MCF 10A (cell line): ENCODE results near the gene UBE2Z. TPM values are rescaled to one million over a fixed set of nuclear protein-coding genes. Genes with fewer than 3 reads are reported as not detected.
"Not testable (repeated sequence)": the region's sequence is repeated elsewhere in the genome, so short reads cannot be mapped to it uniquely, and the experiment has no call there.

Source experiments
- BruUV-seq: library from RNA; stranded (reverse); fragments of 400-500 nt; replicated peaks from 2 replicates; lab custom pipeline; 2021; lab: Mats Ljungman, UMichigan
- CTCF ChIA-PET: fragments of 300-600 bp; sonication (Branson Sonifier 250); formaldehyde crosslinking; extraction: SDS; loops from one replicate; lab custom pipeline; 2021; ENCODE audit warnings: antibody characterized with exemption, inconsistent platforms; lab: Yijun Ruan, JAX
- POLR2A ChIA-PET: fragments of 300-600, 350-650 bp; sonication (Branson Sonifier 250); formaldehyde crosslinking; extraction: SDS; loops from one replicate; lab custom pipeline; 2020; ENCODE audit warnings: antibody characterized with exemption, inconsistent platforms; lab: Yijun Ruan, JAX
- DNase-seq: peaks from one replicate; pipeline ENCODE4 v3.0.0-alpha.2; 2018; ENCODE audit not compliant: unreplicated experiment
- H3K27ac Mint-ChIP-seq: one replicate; pipeline ENCODE4 v1.8.0; 2022; ENCODE audit warnings: mild to moderate bottlenecking, low read depth, mixed read lengths; ENCODE audit not compliant: unreplicated experiment
- H3K27me3 Mint-ChIP-seq: one replicate; pipeline ENCODE4 v1.8.0; 2022; ENCODE audit warnings: mixed read lengths; ENCODE audit not compliant: insufficient read depth, unreplicated experiment
- H3K36me3 Mint-ChIP-seq: one replicate; pipeline ENCODE4 v1.8.0; 2022; ENCODE audit warnings: mild to moderate bottlenecking, moderate library complexity, mixed read lengths; ENCODE audit not compliant: insufficient read depth, unreplicated experiment
- H3K4me1 Mint-ChIP-seq: one replicate; pipeline ENCODE4 v1.8.0; 2022; ENCODE audit warnings: mixed read lengths; ENCODE audit not compliant: insufficient read depth, unreplicated experiment
- H3K4me3 Mint-ChIP-seq: one replicate; pipeline ENCODE4 v1.8.0; 2022; ENCODE audit warnings: mild to moderate bottlenecking, moderate library complexity, mixed read lengths; ENCODE audit not compliant: unreplicated experiment
- H3K9me3 Mint-ChIP-seq: one replicate; pipeline ENCODE4 v1.8.0; 2022; ENCODE audit warnings: mixed read lengths; ENCODE audit not compliant: unreplicated experiment
- CTCF ChIP-seq: fragments of 200-600 bp; IDR thresholded peaks from one replicate; pipeline ENCODE4 v1.8.0; 2022; ENCODE audit warnings: antibody characterized with exemption, mild to moderate bottlenecking; ENCODE audit not compliant: unreplicated experiment
- intact Hi-C: fragments of 100-400 bp; cut with micrococcal nuclease; formaldehyde crosslinking; loops from 2 replicates; pipeline ENCODE4 v1.14.1; 2022
- total RNA-seq: library from RNA; stranded (reverse); gene quantifications from 2 replicates; pipeline ENCODE4 v1.2.3, GENCODE V29; 2022

The UBE2Z gene
- total RNA-seq, 1 experiment from 2014 or later: 106 TPM

DNA sequence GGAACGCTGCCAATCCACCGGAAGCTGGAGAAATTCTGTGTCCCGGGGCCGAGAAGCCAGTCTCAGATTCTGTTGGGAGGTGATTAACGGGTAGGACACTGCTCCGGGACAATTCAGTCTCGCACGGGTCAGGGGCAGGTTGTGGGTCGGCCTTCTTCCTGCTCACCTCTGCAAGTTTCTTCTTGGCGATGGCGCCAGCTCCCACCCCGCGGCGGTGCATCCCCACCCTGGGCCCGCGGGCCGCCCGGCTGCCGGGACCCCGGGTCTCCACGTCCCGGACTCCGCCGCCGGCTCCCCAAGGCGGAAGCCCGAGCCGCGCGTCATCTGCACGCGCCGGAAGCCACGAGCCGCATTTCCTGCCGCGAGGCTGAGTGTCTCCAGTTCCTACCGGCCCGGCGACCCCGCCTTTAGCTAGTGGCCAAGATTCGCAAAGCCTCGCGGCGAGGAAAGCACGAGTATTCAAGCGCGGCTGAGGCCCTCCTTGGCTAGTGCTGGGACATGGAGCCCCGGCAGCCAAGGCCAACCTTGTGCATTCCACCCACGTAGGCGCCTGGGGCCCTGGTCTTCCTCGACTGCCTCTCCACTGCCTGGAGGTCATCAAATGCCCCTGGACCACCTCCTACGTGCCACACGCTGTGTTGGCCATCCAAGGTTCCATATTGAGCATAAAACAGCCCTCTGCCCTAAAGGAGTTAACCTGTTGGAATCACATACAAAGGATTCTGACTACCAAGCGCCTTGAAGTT is 36.5 kb downstream of the UBE2Z start, which contains the start of gene SNF8:
Gene SNF8, minus strand, starts transcription at position 328 of the 746 bp plus-strand sequence. Its CDS starts 108 bp downstream, at position 220.
- H3K27ac Mint-ChIP-seq: peak within 1 kb of the TSS; percentile 83
- CTCF ChIA-PET: interaction anchor here (1.2 kb wide), 1 partner anchor 34 kb away, joined by 3 read pairs; no protein-coding TSS in a partner anchor

DNA sequence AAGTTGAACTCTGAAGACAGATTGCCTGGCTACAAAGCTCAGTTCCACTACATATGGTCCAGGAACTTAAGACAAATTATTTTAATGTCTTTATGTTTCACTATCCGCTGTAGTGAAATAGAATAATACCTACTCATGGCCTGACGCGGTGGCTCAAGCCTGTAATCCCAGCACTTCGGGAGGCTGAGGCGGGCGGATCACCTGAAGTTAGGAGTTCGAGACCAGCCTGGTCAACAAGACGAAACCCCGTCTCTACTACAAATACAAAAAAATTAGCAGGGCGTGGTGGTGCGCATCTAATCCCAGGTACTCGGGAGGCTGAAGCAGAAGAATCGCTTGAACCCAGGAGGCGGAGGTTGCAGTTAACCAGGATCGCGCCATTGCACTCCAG is 37.0 kb downstream of the UBE2Z start:
- TSS peak; percentile 96 for BruUV-seq
- peak overlapping the region; percentile 89 for H3K4me3 Mint-ChIP-seq
- not testable (repeated sequence) for DNase-seq, H3K27me3 Mint-ChIP-seq, H3K4me1 Mint-ChIP-seq, H3K9me3 Mint-ChIP-seq
- intact Hi-C loops: loop anchor here (2.0 kb wide), 1 partner anchor 28 kb away; no protein-coding TSS in a partner anchor
- ChIA-PET CTCF (interaction anchor here (0.7 kb wide), 1 partner anchor 312 kb away, joined by 3 read pairs; no protein-coding TSS in a partner anchor), POLR2A (interaction anchor here (0.7 to 3.2 kb wide), 25 partner anchors 8 to 567 kb away, joined by 3 to 50 read pairs (median 6); partner anchors contain the start of genes ATP5MC1, GIP and UBE2Z)
- peaks cover 33% of the 10 kb centered on the region for H3K36me3 Mint-ChIP-seq
- H3K27ac Mint-ChIP-seq: peak overlapping the region; percentile 83

More for the DNA sequence above, 36.5 kb downstream of the UBE2Z start, which contains the start of gene SNF8:
- H3K9me3 Mint-ChIP-seq: no peaks in the 10 kb centered on the region
- peaks cover 39% of the 10 kb centered on the region for H3K36me3 Mint-ChIP-seq
- DNase-seq: peak; percentile 86
- intact Hi-C loops: loop anchor here (1.0 to 2.0 kb wide), 2 partner anchors 28 to 88 kb away; no protein-coding TSS in a partner anchor
- H3K4me1 Mint-ChIP-seq: no peaks in the 10 kb centered on the region
- no peaks in the 10 kb centered on the region for H3K27me3 Mint-ChIP-seq
- H3K4me3 Mint-ChIP-seq: peak within 1 kb of the TSS; percentile 89
- no TSS peak for BruUV-seq
- POLR2A ChIA-PET: interaction anchor here (0.5 to 3.2 kb wide), 34 partner anchors 8 to 1040 kb away, joined by 3 to 50 read pairs (median 4); partner anchors contain the start of genes ATP5MC1, GIP and UBE2Z
- TF ChIP-seq CTCF: no peak

- no TSS peak for BruUV-seq
- Mint-ChIP-seq H3K36me3 (peaks cover 7% of the 10 kb centered on the region), H3K27ac (no peak overlapping the region), H3K4me3 (no peak overlapping the region), H3K27me3 (no peaks in the 10 kb centered on the region), H3K4me1 (no peaks in the 10 kb centered on the region), H3K9me3 (no peaks in the 10 kb centered on the region)
- CTCF ChIA-PET: interaction anchor here (0.7 kb wide), 1 partner anchor 406 kb away, joined by 4 read pairs; no protein-coding TSS in a partner anchor
- intact Hi-C loops: no loop called here
- no peak for DNase-seq
- TF ChIP-seq CTCF: no peak
- POLR2A ChIA-PET: no interaction called here
Observed at GRCh38 chr17:48951572-48951971, 43.4 kb downstream of the UBE2Z start.

GRCh38 chr17:48952904-48953303 is 44.7 kb downstream of the UBE2Z start:
- no TSS peak for BruUV-seq
- Mint-ChIP-seq H3K4me1 (no peaks in the 10 kb centered on the region), H3K9me3 (no peaks in the 10 kb centered on the region), H3K36me3 (peaks cover 2% of the 10 kb centered on the region), H3K4me3 (no peak overlapping the region), H3K27ac (no peak overlapping the region), H3K27me3 (no peaks in the 10 kb centered on the region)
- POLR2A ChIA-PET: interaction anchor here (1.0 kb wide), 1 partner anchor 8 kb away, joined by 3 read pairs; the partner anchor contains the start of gene SNF8
- intact Hi-C loops: no loop called here
- no peak for DNase-seq
- no peak for TF ChIP-seq CTCF
- CTCF ChIA-PET: interaction anchor here (0.6 to 0.7 kb wide), 2 partner anchors 10 to 240 kb away, joined by 3 to 4 read pairs; no protein-coding TSS in a partner anchor
